ENCODE data around the gene RAB5A. TPM values are rescaled to one million over a fixed set of nuclear protein-coding genes. Genes with fewer than 3 reads are reported as not detected.
"Not testable (repeated sequence)": the region's sequence is repeated elsewhere in the genome, so short reads cannot be mapped to it uniquely, and the experiment has no call there.

The RAB5A gene
- total RNA-seq, 2 experiments from 2014 or later: 43.5 to 48.0 TPM

- Mint-ChIP-seq H3K9me3 (no peaks in the 10 kb centered on the region), H3K4me1 (no peaks in the 10 kb centered on the region), H3K4me3 (no peak overlapping the region), H3K36me3 (ENCODE audit: low read depth) (no peaks in the 10 kb centered on the region), H3K27ac (no peak overlapping the region), H3K27me3 (no peaks in the 10 kb centered on the region)
- no peak for DNase-seq
- ChIA-PET POLR2A (no interaction called here), CTCF (no interaction called here)
Observed at GRCh38 chr3:20013396-20013795, 66.5 kb downstream of the RAB5A start.

GRCh38 chr3:20015525-20015924, 68.6 kb downstream of the RAB5A start:
- no peak for DNase-seq
- Mint-ChIP-seq H3K4me1 (no peaks in the 10 kb centered on the region), H3K9me3 (no peaks in the 10 kb centered on the region), H3K4me3 (no peak overlapping the region), H3K36me3 (ENCODE audit: low read depth) (no peaks in the 10 kb centered on the region), H3K27me3 (no peaks in the 10 kb centered on the region), H3K27ac (no peak overlapping the region)
- POLR2A ChIA-PET: no interaction called here
- CTCF ChIA-PET: interaction anchor here (0.6 to 1.5 kb wide), 4 partner anchors 9 to 224 kb away, joined by 3 to 4 read pairs (median 4); no protein-coding TSS in a partner anchor

GRCh38 chr3:20016076-20016475, 69.2 kb downstream of the RAB5A start:
- H3K36me3 Mint-ChIP-seq (ENCODE audit: low read depth); H3K4me1 Mint-ChIP-seq; POLR2A ChIA-PET; H3K4me3 Mint-ChIP-seq; H3K27me3 Mint-ChIP-seq; H3K9me3 Mint-ChIP-seq; DNase-seq; H3K27ac Mint-ChIP-seq: not testable (repeated sequence)
- CTCF ChIA-PET: interaction anchor here (1.5 kb wide), 1 partner anchor 23 kb away, joined by 3 read pairs; no protein-coding TSS in a partner anchor

GRCh38 chr3:20022954-20023622, 76.2 kb downstream of the RAB5A start:
- Mint-ChIP-seq H3K4me3 (no peak overlapping the region), H3K27me3 (no peaks in the 10 kb centered on the region), H3K36me3 (ENCODE audit: low read depth) (no peaks in the 10 kb centered on the region), H3K4me1 (peaks cover 9% of the 10 kb centered on the region), H3K9me3 (no peaks in the 10 kb centered on the region), H3K27ac (no peak overlapping the region)
- CTCF ChIA-PET: interaction anchor here (0.8 kb wide), 1 partner anchor 21 kb away, joined by 6 read pairs; no protein-coding TSS in a partner anchor
- POLR2A ChIA-PET: interaction anchor here (0.6 kb wide), 1 partner anchor 15 kb away, joined by 3 read pairs; no protein-coding TSS in a partner anchor
- no peak for DNase-seq

- ChIA-PET CTCF (interaction anchor here (0.8 kb wide), 1 partner anchor 20 kb away, joined by 6 read pairs; no protein-coding TSS in a partner anchor), POLR2A (interaction anchor here (0.6 kb wide), 1 partner anchor 15 kb away, joined by 3 read pairs; no protein-coding TSS in a partner anchor)
- Mint-ChIP-seq H3K27ac (no peak overlapping the region), H3K27me3 (no peaks in the 10 kb centered on the region), H3K4me1 (peaks cover 9% of the 10 kb centered on the region), H3K9me3 (no peaks in the 10 kb centered on the region), H3K4me3 (no peak overlapping the region), H3K36me3 (ENCODE audit: low read depth) (no peaks in the 10 kb centered on the region)
- DNase-seq: no peak
Observed at GRCh38 chr3:20023623-20024405, 76.9 kb downstream of the RAB5A start.

- ChIA-PET POLR2A (no interaction called here), CTCF (interaction anchor here (1.1 kb wide), 1 partner anchor 13 kb away, joined by 4 read pairs; the partner anchor contains the start of gene KAT2B)
- Mint-ChIP-seq H3K9me3 (no peaks in the 10 kb centered on the region), H3K27me3 (no peaks in the 10 kb centered on the region), H3K36me3 (ENCODE audit: low read depth) (no peaks in the 10 kb centered on the region), H3K27ac (no peak overlapping the region), H3K4me1 (peaks cover 9% of the 10 kb centered on the region), H3K4me3 (no peak overlapping the region)
- no peak for DNase-seq
Observed at GRCh38 chr3:20027136-20027535, 80.2 kb downstream of the RAB5A start.

- no peak overlapping the region for H3K27ac Mint-ChIP-seq
- no peaks in the 10 kb centered on the region for H3K36me3 Mint-ChIP-seq (ENCODE audit: low read depth)
- no peak overlapping the region for H3K4me3 Mint-ChIP-seq
- no peaks in the 10 kb centered on the region for H3K9me3 Mint-ChIP-seq
- CTCF ChIA-PET: interaction anchor here (0.6 kb wide), 1 partner anchor 22 kb away, joined by 4 read pairs; no protein-coding TSS in a partner anchor
- no peaks in the 10 kb centered on the region for H3K27me3 Mint-ChIP-seq
- POLR2A ChIA-PET: no interaction called here
- peaks cover 6% of the 10 kb centered on the region for H3K4me1 Mint-ChIP-seq
- no peak for DNase-seq
Observed at GRCh38 chr3:20028905-20029331, 82.0 kb downstream of the RAB5A start.

GRCh38 chr3:20031939-20032338, 85.0 kb downstream of the RAB5A start:
- H3K27ac Mint-ChIP-seq; H3K4me3 Mint-ChIP-seq; DNase-seq; H3K36me3 Mint-ChIP-seq (ENCODE audit: low read depth); H3K9me3 Mint-ChIP-seq; H3K27me3 Mint-ChIP-seq; POLR2A ChIA-PET; CTCF ChIA-PET; H3K4me1 Mint-ChIP-seq: not testable (repeated sequence)

Other genes with a start within 250 kb of the RAB5A start
- gene EFHB, start 12.9 kb upstream of the RAB5A start, total RNA-seq: 1 to 10 TPM in 1 of 2 experiments, under 1 TPM in 1; 0.33 to 1.1 TPM
- not detected for gene PP2D1, start 65.2 kb downstream of the RAB5A start, total RNA-seq
- gene KAT2B, start 93.3 kb downstream of the RAB5A start, total RNA-seq: 10 to 100 TPM; 84.5 to 91.3 TPM
- gene SGO1, start 239.1 kb downstream of the RAB5A start, total RNA-seq: 10 to 100 TPM; 35.6 to 42.4 TPM

All from activated CD4-positive, alpha-beta T cell treated with anti-CD3 and anti-CD28 coated beads, Interleukin-2, amount 10 ng/mL, durations not matched to agents 7 days and 5 days (primary cell).